GM12892 (cell line): ENCODE measurements around the gene CPLANE2.

Experiments
- POLR2A ChIP-seq: IDR thresholded peaks from 2 replicates; pipeline ENCODE4 v1.6.1; 2011; ENCODE audit warnings: low read depth, low read length, control low read depth
- POLR2AphosphoS5 ChIP-seq: IDR thresholded peaks from 2 replicates; pipeline ENCODE4 v1.6.1; 2011; ENCODE audit warnings: low read depth, low read length, control low read depth
- TAF1 ChIP-seq: IDR thresholded peaks from 2 replicates; pipeline ENCODE4 v1.6.1; 2011; ENCODE audit warnings: low read depth, mild to moderate bottlenecking, control low read depth, low read length, borderline replicate concordance

DNA sequence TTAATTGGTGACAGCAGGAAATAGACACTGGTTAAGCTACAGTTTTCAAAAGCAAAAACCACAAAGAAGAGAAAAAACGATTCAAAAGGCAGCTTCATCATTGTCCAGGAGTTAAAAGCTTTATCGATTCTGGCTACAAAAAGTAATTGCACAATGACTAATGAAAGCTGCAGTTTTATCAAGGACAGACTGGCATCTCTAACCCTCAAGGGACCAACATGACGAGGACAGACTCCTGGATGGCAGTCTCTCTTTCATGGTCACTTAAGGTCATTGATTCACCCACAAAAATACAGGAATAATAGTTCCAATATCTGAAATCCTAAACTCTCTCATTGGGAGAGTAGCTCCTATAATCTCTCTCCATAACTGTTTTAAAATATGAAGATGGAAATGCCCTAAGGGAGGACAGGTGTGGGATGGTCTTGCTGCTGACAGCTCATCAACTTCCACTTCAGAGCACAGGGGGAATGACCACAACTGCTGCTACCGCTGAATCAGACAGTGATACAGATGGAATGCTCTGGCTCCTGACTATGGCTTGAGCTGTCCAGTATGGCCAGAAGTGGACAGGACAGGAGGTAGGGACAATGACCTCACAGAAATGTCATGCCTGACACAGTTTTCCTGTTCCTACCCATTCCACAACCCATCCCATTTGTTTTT, 17.4 kb upstream of the CPLANE2 start:
- TF ChIP-seq TAF1: no peak
- no peak for TF ChIP-seq POLR2AphosphoS5
- TF ChIP-seq POLR2A: no peak
